Upper lobe of left lung (tissue), 6 donors: ENCODE data around the gene SLC7A6OS. TPM values are rescaled to one million over a fixed set of nuclear protein-coding genes. Genes with fewer than 3 reads are reported as not detected.
A peak's percentile ranks its signal among the peaks of the same experiment; 100 is the strongest.

ENCODE experiments used
- ATAC-seq, 2 donors: fragments of 200-7000 bp; cut with Tn5 transposase; one replicate each; pipeline ENCODE4 v1.9.1; 2022; ENCODE audit warnings: mild to moderate bottlenecking in 2 of 2, moderate library complexity in 2 of 2; ENCODE audit not compliant: low FRiP score in 2 of 2
- DNase-seq, 2 donors: peaks; one replicate each; pipeline ENCODE4 v3.0.0-alpha.2; 2019 to 2020
- H3K27ac ChIP-seq, 4 donors: fragments of 200-600 bp; sonication (generic); one replicate each; pipeline ENCODE4 v1.5.1; 2016 to 2019
- H3K27me3 ChIP-seq, 4 donors: fragments of 200-600 bp; sonication (generic); one replicate each; pipeline ENCODE4 v1.5.1; 2017 to 2019
- H3K36me3 ChIP-seq, 4 donors: fragments of 200-600 bp; sonication (generic); one replicate each; pipeline ENCODE4 v1.5.1; 2016 to 2019
- H3K4me1 ChIP-seq, 4 donors: fragments of 200-600 bp; sonication (generic); one replicate each; pipeline ENCODE4 v1.5.1; 2018 to 2019
- H3K4me3 ChIP-seq, 4 donors: fragments of 200-600 bp; sonication (generic); one replicate each; pipeline ENCODE4 v1.5.1; 2017 to 2019; ENCODE audit warnings: mild to moderate bottlenecking in 2 of 4, moderate library complexity in 1 of 4
- H3K9me3 ChIP-seq, 4 donors: fragments of 200-600 bp; sonication (generic); one replicate each; pipeline ENCODE4 v1.5.1; 2018 to 2019
- CTCF ChIP-seq, 6 experiments: fragments of 450-650 bp in 4 of 6; fragments of 200-600 bp in 2 of 6; sonication (generic) in 2 of 6; IDR thresholded peaks; one replicate each; pipeline ENCODE4 v1.5.1; 2016 to 2019; ENCODE audit warnings: antibody characterized with exemption in 6 of 6
- EP300 ChIP-seq, 4 donors: sonication (generic); formaldehyde crosslinking; IDR thresholded peaks; one replicate each; pipeline ENCODE4 v1.5.1; 2017; ENCODE audit warnings: antibody characterized with exemption in 4 of 4, control low read depth in 2 of 4
- POLR2A ChIP-seq, 4 donors: fragments of 450-650 bp; IDR thresholded peaks; one replicate each; pipeline ENCODE4 v1.5.1; 2016 to 2017; ENCODE audit warnings: antibody characterized with exemption in 4 of 4, mild to moderate bottlenecking in 2 of 4
- POLR2AphosphoS5 ChIP-seq, 2 donors: sonication (generic); formaldehyde crosslinking; IDR thresholded peaks; one replicate each; pipeline ENCODE4 v1.5.1; 2017; ENCODE audit warnings: antibody characterized with exemption in 2 of 2
- WGBS, 2 donors: methylation state at CpG; one replicate each; pipeline ENCODE4 v1.1.5; 2017 to 2018; 5-methylcytosine and 5-hydroxymethylcytosine counted together
- total RNA-seq, 6 donors: library from RNA; depleted of rRNA in 4 of 6; stranded (reverse); fragments of >200 nt in 4 of 6; gene quantifications; one replicate each; pipeline versions ENCODE4 v1.1.0 to v1.2.1, GENCODE V29; 2016 to 2021
- donor health status: DM: no; HTN: no; CAD: no; lungs with moderate emphysema.
- donor health status: DM: no; HTN: yes; CAD: no; lungs with severe emphysema.

SLC7A6OS gene
- total RNA-seq, 6 donors from 2014 or later: 9.9 to 35.6 (median 18.5) TPM

- DNase-seq: no peak
- WGBS, 2 donors: 93 to 94% methylated on average over 8 to 9 of the region's 9 CpGs
- H3K36me3 ChIP-seq: peaks cover 7 to 96% (median 70%) of the 10 kb centered on the region in 4 donors
These were observed 44.1 kb upstream of the SLC7A6OS start for GRCh38 chr16:68354816-68355215.

GRCh38 chr16:68353366-68353765 is 42.6 kb upstream of the SLC7A6OS start:
- ATAC-seq: no peak

More at GRCh38 chr16:68354816-68355215, 44.1 kb upstream of the SLC7A6OS start:
- H3K4me1 ChIP-seq: peaks cover 3 to 30% (median 14%) of the 10 kb centered on the region in 4 donors
- H3K4me3 ChIP-seq: no peak overlapping the region
- H3K27me3 ChIP-seq: no peaks in the 10 kb centered on the region
- TF ChIP-seq EP300 (IDR thresholded peaks at IDR 0.05) (no peak), CTCF (IDR thresholded peaks at IDR 0.05) (no peak), POLR2A (IDR thresholded peaks at IDR 0.05) (no peak), POLR2AphosphoS5 (IDR thresholded peaks at IDR 0.05) (no peak)
- H3K27ac ChIP-seq: no peak overlapping the region
- ATAC-seq: no peak
- H3K9me3 ChIP-seq: no peaks in the 10 kb centered on the region

GRCh38 chr16:68351991-68352431 is 41.3 kb upstream of the SLC7A6OS start:
- H3K36me3 ChIP-seq: peaks cover 9 to 98% (median 79%) of the 10 kb centered on the region in 4 donors
- no peaks in the 10 kb centered on the region for H3K27me3 ChIP-seq
- no peak for TF ChIP-seq CTCF (IDR thresholded peaks at IDR 0.05)
- no peak for TF ChIP-seq POLR2AphosphoS5 (IDR thresholded peaks at IDR 0.05)
- no peak for TF ChIP-seq POLR2A (IDR thresholded peaks at IDR 0.05)
- TF ChIP-seq EP300 (IDR thresholded peaks at IDR 0.05): no peak
- H3K27ac ChIP-seq: no peak overlapping the region
- ATAC-seq (peak; percentile 40 to 81), DNase-seq (peak in 1 of 2 donors; percentile 79)
- no peak overlapping the region for H3K4me3 ChIP-seq
- peaks cover 3 to 28% (median 13%) of the 10 kb centered on the region in 4 donors for H3K4me1 ChIP-seq
- H3K9me3 ChIP-seq: no peaks in the 10 kb centered on the region
- 76 to 80% methylated on average over 11 of the region's 11 CpGs for WGBS, 2 donors

More at GRCh38 chr16:68353366-68353765, 42.6 kb upstream of the SLC7A6OS start:
- TF ChIP-seq POLR2AphosphoS5 (IDR thresholded peaks at IDR 0.05): no peak
- TF ChIP-seq POLR2A (IDR thresholded peaks at IDR 0.05): no peak
- peaks cover 9 to 98% (median 79%) of the 10 kb centered on the region in 4 donors for H3K36me3 ChIP-seq
- H3K27ac ChIP-seq: no peak overlapping the region
- H3K9me3 ChIP-seq: no peaks in the 10 kb centered on the region
- no peak overlapping the region for H3K4me3 ChIP-seq
- 87% methylated on average over 9 to 13 of the region's 13 CpGs for WGBS, 2 donors
- DNase-seq: no peak
- peaks cover 3 to 30% (median 14%) of the 10 kb centered on the region in 4 donors for H3K4me1 ChIP-seq
- no peaks in the 10 kb centered on the region for H3K27me3 ChIP-seq

GRCh38 chr16:68351463-68351862 is 40.7 kb upstream of the SLC7A6OS start:
- Histone ChIP-seq H3K4me3 (no peak overlapping the region), H3K9me3 (no peaks in the 10 kb centered on the region), H3K4me1 (peaks cover 3 to 23% (median 11%) of the 10 kb centered on the region in 4 donors), H3K27me3 (no peaks in the 10 kb centered on the region), H3K36me3 (peaks cover 9 to 98% (median 80%) of the 10 kb centered on the region in 4 donors), H3K27ac (no peak overlapping the region)
- WGBS, 2 donors: 85 to 97% methylated on average over 11 of the region's 11 CpGs
- no peak for ATAC-seq
- no peak for DNase-seq
- TF ChIP-seq POLR2A (IDR thresholded peaks at IDR 0.05) (no peak), CTCF (IDR thresholded peaks at IDR 0.05) (no peak), EP300 (IDR thresholded peaks at IDR 0.05) (no peak), POLR2AphosphoS5 (IDR thresholded peaks at IDR 0.05) (no peak)

GRCh38 chr16:68350813-68351350 is 40.1 kb upstream of the SLC7A6OS start:
- 93 to 97% methylated on average over 9 to 10 of the region's 10 CpGs for WGBS, 2 donors
- Histone ChIP-seq H3K4me1 (peaks cover 0 to 17% (median 6%) of the 10 kb centered on the region in 4 donors), H3K9me3 (no peaks in the 10 kb centered on the region), H3K36me3 (peaks cover 9 to 98% (median 83%) of the 10 kb centered on the region in 4 donors), H3K27ac (no peak overlapping the region), H3K27me3 (no peaks in the 10 kb centered on the region), H3K4me3 (no peak overlapping the region)
- ATAC-seq: no peak
- DNase-seq: no peak
- no peak for TF ChIP-seq CTCF (IDR thresholded peaks at IDR 0.05)
- no peak for TF ChIP-seq POLR2AphosphoS5 (IDR thresholded peaks at IDR 0.05)
- TF ChIP-seq EP300 (IDR thresholded peaks at IDR 0.05): no peak
- TF ChIP-seq POLR2A (IDR thresholded peaks at IDR 0.05): no peak
